ENCODE measurements around the gene SLC30A10.

DNA sequence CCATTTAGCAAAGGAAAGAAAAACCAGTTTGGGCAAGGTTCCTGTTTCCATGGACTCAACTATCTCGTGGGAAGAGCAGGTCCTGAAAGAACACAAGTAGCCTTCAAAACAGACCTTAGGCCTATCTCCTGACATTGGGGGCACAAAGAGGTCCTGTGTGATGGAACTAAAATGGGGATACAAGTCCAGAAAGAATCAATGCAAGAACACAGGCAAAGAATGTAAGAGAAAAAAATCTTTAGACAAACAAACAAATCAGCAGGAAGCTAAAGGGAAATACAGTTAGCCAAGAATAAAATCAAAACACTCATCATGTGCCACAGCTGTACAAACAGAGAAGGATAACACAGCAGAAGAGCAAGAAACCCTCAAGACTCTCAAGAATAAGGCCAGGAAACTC, 28.2 kb downstream of the SLC30A10 start:
- TF ChIP-seq CTCF (IDR thresholded peaks at IDR 0.05) (no peak), EZH2phosphoT487 (IDR thresholded peaks at IDR 0.05) (no peak)
